ENCODE results near the gene NXPE1.
"Not testable (repeated sequence)": the region's sequence is repeated elsewhere in the genome, so short reads cannot be mapped to it uniquely, and the experiment has no call there.

NXPE1 gene
- total RNA-seq: 0 reads per million in 2 donors

- DNase-seq: no peak
These were observed at the start of gene NXPE1 for GRCh38 chr11:114559425-114560310. Gene NXPE1 (minus strand): TSS chr11:114559881. CDS start chr11:114551201, 8,680 bp downstream.

DNA sequence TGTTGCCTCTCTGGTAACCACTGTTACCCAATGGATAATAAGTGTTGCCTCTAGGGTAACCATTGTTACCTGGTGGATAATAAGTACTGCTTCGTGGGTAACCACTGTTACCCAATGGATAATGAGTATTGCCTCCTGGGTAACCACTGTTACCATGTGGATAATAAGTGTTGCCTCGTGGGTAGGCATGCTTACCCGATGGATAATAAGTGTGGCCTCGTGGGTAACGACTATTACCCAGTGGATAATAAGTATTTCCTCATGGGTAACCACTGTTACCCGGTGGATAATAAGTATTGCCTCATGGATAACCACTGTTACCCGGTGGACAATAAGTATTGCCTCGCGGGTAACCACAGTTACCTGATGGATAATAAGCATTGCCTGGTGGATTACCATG lies 49.7 kb upstream of the NXPE1 start:
- DNase-seq: no peak

DNA sequence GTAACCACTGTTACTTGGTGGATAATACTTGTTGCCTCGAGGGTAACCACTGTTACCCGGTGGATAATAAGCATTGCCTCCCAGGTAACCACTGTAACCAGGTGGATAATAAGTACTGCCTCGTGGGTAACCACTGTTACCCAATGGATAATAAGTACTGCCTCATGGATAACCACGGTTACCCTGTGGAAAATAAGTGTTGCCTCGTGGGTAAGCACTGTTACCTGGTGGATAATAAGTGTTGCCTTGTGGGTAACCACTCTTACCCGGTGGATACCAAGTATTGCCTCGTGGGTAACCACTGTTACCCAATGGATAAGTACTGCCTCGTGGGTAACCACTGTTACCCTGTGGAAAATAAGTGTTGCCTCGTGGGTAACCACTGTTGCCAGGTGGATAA lies 48.9 kb upstream of the NXPE1 start:
- not testable (repeated sequence) for DNase-seq

DNA sequence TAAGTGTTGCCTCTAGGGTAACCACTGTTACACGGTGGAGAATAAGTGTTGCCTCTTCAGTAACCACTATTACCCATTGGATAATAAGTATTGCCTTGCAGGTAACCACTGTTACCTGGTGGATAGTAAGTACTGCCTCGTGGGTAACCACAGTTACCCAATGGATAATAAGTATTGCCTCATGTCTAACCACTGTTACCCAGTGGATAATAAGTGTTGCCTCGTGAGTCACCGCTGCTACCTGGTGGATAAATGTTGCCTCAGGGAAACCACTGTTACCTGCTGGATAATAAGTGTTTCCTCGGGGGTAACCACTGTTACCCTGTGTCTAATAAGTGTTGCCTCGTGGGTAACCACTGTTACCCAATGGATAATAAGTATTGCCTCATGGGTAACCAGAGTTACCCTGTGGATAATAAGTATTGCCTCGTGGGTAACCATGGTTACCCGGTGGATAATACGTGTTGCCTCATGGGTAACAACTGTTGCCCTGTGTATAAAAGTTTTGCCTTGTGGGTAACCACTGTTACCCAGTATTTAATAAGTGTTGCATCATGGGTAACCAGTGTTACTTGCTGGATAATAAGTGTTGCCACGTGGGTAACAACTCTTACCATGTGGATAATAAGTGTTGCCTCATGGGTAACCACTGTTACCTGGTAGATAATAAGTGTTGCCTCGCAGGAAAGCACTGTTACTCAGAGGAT lies 48.2 kb upstream of the NXPE1 start:
- DNase-seq: no peak

DNA sequence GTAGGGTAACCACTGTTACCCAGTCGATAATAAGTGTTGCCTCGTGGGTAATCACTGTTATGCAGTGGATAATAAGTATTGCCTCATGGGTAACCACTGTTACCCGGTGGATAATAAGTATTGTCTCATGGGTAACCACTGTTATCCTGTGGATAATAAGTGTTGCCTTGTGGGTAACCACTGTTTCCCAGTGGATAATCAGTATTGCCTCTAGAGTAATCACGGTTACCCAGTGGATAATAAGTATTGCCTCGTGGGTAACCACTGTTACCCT lies 47.1 kb upstream of the NXPE1 start:
- not testable (repeated sequence) for DNase-seq

- no peak for DNase-seq
These were observed 46.5 kb upstream of the NXPE1 start for GRCh38 chr11:114606003-114606801.

DNA sequence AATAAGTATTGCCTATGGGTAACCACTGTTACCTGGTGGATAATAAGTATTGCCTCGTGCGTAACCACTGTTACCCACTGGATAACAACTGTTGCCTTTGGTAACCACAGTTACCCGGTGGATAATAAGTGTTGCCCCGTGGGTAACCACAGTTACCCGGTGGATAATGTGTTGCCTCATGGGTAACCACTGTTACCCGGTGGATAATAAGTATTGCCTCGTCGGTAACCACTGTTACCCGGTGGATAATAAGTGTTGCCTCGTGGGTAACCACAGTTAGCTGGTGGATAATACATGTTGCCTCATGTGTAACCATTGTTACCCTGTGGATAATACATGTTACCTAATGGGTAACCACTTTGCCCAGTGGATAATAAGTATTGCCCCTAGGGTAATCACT lies 45.7 kb upstream of the NXPE1 start:
- DNase-seq: no peak

- no peak for DNase-seq
These were observed 45.2 kb upstream of the NXPE1 start for GRCh38 chr11:114604886-114605285.

DNA sequence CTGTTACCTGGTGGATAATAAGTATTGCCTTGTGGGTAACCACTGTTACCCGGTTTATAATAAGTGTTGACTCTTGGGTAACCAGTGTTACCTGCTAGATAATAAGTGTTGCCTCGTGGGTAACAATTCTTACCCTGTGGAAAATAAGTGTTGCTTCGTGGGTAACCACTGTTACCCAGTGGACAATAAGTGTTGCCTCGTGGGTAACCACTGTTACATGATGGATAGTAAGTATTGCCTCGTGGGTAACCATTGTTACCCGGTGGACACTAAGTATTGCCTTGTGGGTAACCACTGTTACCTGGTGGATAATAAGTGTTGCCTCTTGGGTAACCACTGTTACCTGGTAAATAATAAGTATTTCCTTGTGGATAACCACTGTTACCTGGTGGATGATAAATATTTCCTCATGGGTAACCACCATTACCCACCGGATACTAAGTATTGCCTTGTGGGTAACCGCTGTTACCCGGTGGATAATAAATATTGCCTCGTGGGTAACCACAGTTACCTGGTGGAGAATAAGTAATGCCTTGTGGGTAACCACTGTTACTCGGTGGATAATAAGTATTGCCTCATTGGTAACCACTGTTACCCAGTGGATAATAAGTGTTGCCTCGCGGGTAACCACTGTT lies 44.6 kb upstream of the NXPE1 start:
- no peak for DNase-seq

DNA sequence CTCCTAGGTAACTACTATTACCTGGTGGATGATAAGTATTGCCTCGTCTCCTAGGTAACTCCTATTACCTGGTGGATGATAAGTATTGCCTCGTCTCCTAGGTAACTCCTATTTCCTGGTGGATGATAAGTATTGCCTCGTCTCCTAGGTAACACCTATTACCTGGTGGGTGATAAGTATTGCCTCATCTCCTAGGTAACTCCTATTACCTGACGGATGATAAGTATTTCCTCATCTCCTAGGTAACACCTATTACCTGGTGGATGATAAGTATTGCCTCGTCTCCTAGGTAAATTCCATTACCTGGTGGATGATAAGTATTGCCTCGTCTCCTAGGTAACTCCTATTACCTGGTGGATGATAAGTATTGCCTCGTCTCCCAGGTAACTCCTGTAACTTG lies 43.5 kb upstream of the NXPE1 start:
- not testable (repeated sequence) for DNase-seq

DNA sequence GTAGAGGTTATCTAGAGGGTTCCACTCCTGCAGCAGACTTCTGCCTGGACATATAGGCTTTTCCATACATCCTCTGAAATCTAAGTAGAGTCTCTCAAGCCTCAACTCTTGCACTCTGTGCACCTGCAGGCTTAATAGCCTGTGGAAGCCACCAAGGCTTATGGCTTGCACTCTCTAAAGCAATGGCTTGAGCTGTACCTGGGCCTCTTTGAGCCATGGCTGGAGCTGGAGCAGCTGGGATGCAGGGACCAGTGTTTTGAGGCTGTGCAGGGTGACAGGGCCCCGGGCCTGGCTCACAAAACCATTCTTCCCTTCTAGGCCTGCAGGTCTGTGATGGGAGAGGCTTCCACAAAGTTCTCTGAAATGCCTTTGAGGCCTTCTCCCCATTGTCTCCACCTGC lies 38.8 kb upstream of the NXPE1 start:
- DNase-seq: no peak

- DNase-seq: no peak
These were observed 36.7 kb upstream of the NXPE1 start for GRCh38 chr11:114596175-114596919.

DNA sequence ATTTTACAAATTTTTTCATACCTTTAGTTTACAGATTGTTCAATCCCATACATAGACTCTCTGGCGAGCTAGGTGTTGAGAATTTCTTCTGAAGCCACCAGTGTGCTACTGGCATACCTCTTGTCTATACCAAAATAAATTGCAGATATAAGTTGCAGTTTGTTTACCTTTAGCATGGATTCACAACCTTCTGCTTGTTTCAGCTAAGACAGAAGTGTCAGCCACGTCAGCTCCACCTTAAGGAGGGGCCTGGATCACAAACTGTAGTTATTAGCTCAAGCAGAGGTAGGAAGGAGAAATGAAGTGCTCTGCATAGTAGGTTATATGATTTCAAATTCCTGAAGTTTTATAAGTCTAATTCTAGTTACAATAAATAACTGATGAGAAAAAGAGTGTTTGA lies 35.9 kb upstream of the NXPE1 start, which contains the start of gene NXPE4:
Gene NXPE4, minus strand, starts transcription at position 216 of the 400 bp plus-strand sequence. CDS start 1,027 bp downstream, outside the sequence.
- DNase-seq: no peak

DNA sequence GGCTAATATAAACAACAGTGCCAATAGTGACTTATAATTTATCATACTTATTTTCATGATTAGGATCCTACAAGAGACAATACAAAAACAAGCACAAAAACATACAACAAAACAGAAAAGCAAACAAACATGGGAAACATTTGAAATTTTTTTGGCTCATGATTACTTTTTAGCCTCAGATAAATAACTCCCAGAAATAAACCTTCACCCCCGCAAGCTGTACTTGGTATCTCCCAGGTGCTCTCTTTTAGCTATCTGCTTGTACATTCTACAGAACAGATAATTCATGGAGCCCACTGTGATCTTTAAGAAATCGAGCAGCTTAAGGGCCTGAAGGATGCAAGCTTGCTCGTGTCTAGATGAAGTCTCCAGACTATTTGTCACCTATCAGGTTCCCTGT lies 35.0 kb upstream of the NXPE1 start:
- no peak for DNase-seq

DNA sequence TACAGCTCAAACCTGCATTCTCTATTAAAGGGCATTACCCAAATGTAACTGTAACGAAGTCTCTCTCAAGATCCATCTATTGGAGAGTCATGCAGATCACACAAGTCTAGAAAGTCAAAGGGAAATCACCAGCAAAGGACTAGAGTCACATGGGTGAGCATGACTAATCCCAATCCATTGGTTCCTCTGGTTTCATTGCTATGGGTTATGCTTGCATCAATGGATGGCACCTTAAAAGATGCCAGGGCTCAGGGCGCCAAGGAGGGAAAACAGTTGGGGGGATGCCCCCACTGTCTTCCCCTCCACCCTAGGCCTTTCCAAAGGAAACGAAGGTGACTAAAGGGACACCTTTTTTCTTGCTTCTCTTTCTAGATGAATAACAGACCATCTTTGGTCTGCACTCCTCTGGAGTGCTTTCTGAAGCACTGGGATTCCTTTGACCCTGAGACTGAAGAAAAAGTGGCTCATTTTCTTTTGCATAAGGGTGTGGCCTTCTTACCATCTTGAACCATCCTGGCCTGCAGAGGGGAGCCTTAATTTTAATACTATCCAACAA lies 27.8 kb upstream of the NXPE1 start:
- DNase-seq: no peak

DNA sequence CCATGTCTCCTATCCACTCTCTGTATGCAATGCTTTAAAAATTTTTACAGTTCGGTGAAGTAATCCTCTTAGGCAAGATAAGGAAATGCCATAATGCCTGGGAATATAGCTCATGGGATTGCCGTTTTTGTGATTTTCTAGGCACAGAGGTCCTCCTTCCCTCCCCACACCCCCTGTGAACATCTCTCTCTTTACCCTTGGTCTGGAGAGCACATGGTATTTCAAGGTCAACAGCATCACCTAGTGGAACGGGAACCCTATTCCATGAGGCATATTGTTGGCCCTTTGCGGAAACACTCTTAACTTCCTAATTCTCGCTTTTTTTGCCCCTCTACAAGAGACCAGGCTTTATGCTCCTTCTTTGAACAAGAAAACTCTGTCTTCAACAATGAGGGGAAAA lies 27.1 kb upstream of the NXPE1 start:
- no peak for DNase-seq

DNA sequence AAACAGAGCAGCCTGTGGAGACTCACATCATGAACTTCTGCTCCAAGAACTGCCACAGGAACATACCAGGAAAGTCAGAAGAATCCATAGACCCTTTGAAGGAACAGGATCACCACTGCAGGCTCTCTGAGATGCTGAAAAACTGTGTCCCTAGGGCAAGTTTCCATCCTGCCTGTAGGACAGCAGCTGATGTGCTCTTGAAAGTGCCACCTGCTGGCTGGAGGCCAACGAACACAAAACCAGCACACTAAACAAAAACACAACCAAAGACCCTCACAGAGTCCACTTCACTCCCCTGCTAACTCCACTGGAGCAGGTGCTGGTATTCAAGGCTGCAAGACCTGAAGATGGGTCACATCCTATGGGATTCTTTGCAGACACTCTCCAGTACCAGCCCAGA lies 12.0 kb upstream of the NXPE1 start:
- DNase-seq: no peak

- no peak for DNase-seq
These were observed 10.1 kb upstream of the NXPE1 start for GRCh38 chr11:114569801-114570200.

DNA sequence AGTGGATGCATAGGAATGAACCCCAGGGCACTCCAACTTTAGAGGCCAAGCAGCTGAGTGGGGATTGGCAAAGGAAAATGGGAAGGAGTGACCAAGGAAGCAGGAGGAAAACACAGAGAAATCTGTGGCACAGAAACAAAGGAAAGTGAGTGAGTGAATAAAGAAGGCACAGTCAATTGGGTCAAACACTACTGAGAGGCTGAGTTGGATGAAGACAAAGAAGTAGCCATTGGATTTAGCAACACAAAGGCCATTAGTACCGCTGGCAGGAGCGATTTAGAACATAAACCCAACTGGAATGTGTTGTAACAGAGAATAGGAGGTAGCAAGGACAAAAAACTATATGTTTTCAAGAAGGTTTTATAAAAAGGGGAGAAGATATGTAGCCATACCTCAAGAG lies 6.6 kb upstream of the NXPE1 start:
- DNase-seq: no peak

DNA sequence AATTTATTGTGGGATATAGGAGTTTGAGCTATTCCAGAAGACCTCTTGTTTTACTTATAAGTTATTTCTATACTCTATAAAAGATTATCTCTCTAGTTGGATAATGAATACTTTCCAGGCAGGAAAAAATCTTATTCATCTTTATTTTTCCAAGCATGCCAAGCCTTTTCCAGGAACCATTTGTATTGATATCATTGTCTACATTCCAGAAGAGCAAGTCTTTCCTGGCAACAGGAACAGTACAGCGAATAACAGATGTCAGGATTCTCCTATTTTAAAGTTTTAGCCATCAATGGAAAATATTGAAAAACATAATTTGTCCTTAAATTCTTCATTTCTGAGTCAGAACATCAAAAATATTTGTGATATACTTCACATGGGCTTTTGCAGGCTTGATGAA lies 5.2 kb upstream of the NXPE1 start:
- no peak for DNase-seq

DNA sequence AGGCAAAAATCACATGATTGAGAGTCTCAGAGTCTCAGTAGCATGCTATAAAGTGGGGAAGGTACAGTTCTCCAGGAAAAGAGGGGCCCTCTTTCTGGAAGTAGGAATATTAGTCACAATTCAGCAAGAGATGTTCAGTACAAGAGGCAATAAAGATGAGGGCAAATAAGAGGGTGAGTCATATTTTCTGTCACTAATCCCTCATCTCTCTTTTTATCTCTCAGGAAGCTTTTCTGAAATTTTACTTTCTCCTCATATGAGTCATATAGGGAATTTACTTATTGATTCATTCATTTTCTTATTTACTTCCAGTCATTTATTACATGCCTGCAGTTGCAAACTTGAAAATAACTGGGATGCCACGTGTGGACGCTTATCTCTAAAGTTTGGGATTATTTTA lies 3.4 kb upstream of the NXPE1 start:
- DNase-seq: no peak
